ENCODE data around the gene HPS4.

The HPS4 gene

DNA sequence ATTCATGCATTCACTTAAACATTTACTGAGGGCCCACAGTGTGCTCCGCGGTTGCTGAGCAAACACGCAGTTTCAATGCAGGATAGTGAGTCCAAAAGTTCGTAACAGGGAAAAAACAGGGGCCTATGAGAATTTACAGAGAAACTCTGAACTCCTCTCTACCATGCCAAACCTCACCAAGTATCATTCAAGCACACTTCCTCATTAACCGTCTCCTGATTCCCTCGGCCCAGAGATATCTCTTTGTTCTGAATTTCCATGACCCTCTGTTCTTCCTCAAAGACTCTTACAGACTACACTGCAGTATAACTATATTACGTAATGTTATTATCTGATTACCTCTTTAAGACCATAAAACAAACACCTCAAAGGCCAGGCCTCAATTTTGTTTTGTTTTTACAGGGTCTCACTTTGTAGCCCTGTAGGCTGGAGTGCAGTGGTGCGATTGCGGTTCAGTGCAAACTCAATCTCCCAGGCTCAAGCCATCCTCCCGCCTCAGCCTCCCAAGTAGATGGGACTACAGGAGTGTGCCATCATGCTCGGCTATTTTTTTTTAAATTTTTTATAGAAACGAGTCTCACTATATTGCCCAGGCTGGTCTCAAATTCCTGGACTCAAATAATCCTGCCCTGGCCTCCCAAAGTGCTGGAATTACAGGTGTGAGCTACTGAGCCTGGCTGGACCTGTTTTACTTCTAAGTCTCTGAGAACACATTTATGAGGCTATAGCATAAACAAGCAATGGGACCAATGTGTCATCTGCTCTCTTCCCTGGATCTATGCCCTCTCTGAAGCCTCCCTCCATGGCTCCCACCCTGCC lies 3.6 kb downstream of the HPS4 start:
- TF ChIP-seq, protein P1, sequence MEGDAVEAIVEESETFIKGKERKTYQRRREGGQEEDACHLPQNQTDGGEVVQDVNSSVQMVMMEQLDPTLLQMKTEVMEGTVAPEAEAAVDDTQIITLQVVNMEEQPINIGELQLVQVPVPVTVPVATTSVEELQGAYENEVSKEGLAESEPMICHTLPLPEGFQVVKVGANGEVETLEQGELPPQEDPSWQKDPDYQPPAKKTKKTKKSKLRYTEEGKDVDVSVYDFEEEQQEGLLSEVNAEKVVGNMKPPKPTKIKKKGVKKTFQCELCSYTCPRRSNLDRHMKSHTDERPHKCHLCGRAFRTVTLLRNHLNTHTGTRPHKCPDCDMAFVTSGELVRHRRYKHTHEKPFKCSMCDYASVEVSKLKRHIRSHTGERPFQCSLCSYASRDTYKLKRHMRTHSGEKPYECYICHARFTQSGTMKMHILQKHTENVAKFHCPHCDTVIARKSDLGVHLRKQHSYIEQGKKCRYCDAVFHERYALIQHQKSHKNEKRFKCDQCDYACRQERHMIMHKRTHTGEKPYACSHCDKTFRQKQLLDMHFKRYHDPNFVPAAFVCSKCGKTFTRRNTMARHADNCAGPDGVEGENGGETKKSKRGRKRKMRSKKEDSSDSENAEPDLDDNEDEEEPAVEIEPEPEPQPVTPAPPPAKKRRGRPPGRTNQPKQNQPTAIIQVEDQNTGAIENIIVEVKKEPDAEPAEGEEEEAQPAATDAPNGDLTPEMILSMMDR (IDR thresholded peaks at IDR 0.05; ENCODE audit: borderline replicate concordance, extremely low read depth, low read length, poor library complexity, severe bottlenecking), result peak; percentile 15
- no peak for TF ChIP-seq EZH2 (IDR thresholded peaks at IDR 0.05; ENCODE audit: borderline replicate concordance, low read depth, low read length, severe bottlenecking)
- Histone ChIP-seq H3K27ac (ENCODE audit: low read length) (peak overlapping the region; percentile 97), H3K9ac (ENCODE audit: low read depth, low read length) (peak overlapping the region; percentile 80), H3K9me3 (ENCODE audit: insufficient read depth, low read length, severe bottlenecking) (no peaks in the 10 kb centered on the region), H3K4me2 (ENCODE audit: insufficient read depth, low read length) (peak overlapping the region; percentile 90), H3K4me1 (ENCODE audit: insufficient read depth, low read length) (peaks cover 81% of the 10 kb centered on the region), H3K79me2 (ENCODE audit: insufficient read depth, low read length) (peaks cover 96% of the 10 kb centered on the region), H4K20me1 (ENCODE audit: insufficient read depth, low read length) (no peaks in the 10 kb centered on the region), H2AFZ (ENCODE audit: low read depth, low read length) (peak overlapping the region; percentile 77), H3K27me3 (ENCODE audit: insufficient read depth, low read length, poor library complexity) (no peaks in the 10 kb centered on the region), H3K4me3 (ENCODE audit: low read depth in 1 of 2, low read length in 2 of 2) (peak overlapping the region; percentile 7 to 91; a peak in 3 of 4 replicates), H3K36me3 (ENCODE audit: insufficient read depth, low read length) (peaks cover 48% of the 10 kb centered on the region)
- ATAC-seq (ENCODE audit: insufficient read depth, low read depth), result peak; percentile 35
- peak; percentile 55 for DNase-seq

DNA sequence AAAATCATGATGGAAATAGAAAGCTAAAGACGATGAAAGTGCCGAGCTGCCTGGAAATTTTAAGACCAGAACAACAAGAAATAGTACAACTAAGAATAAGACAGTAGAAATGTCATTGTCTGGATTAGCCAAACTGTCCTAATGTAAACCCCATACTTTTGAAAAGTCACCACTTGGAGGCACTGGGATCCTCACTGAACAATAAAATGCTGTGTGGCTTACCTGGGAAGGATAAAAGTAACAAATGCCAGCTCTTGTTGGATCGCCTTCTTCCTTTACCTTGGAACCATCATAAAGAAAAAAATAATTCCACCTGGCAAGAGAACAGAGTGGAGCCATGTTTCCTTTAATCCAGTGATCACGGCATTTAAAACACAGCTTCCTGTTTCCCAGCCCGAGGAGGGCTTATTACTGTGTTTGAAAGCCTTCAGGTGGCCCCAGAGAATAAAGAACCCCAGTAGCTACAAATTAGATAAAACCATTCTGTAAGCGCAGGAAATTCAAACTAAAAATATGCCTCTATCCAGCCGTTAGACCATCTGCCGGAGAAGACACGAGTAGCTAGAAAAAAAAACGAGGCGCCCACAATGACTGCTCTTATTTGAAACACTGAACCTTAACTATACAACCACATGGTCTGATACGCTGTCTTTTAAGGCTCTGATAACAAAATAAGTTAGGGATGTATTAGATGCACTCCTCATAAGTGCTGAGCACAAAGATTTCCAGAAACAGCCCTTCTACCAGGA lies 4.4 kb downstream of the HPS4 start:
- peak overlapping the region; percentile 90 for H3K4me2 ChIP-seq (ENCODE audit: insufficient read depth, low read length)
- H3K4me1 ChIP-seq (ENCODE audit: insufficient read depth, low read length), result peaks cover 74% of the 10 kb centered on the region
- H3K27me3 ChIP-seq (ENCODE audit: insufficient read depth, low read length, poor library complexity), result no peaks in the 10 kb centered on the region
- H4K20me1 ChIP-seq (ENCODE audit: insufficient read depth, low read length), result no peaks in the 10 kb centered on the region
- peak overlapping the region; percentile 77 for H2AFZ ChIP-seq (ENCODE audit: low read depth, low read length)
- no peak for TF ChIP-seq EZH2 (IDR thresholded peaks at IDR 0.05; ENCODE audit: borderline replicate concordance, low read depth, low read length, severe bottlenecking)
- TF ChIP-seq, protein P1 (IDR thresholded peaks at IDR 0.05; ENCODE audit: borderline replicate concordance, extremely low read depth, low read length, poor library complexity, severe bottlenecking), result peak; percentile 34
- H3K9me3 ChIP-seq (ENCODE audit: insufficient read depth, low read length, severe bottlenecking), result no peaks in the 10 kb centered on the region
- H3K4me3 ChIP-seq (ENCODE audit: low read depth in 1 of 2, low read length in 2 of 2), result peak overlapping the region; percentile 7 to 91; a peak in 3 of 4 replicates
- peaks cover 55% of the 10 kb centered on the region for H3K36me3 ChIP-seq (ENCODE audit: insufficient read depth, low read length)
- DNase-seq (peak; percentile 60), ATAC-seq (ENCODE audit: insufficient read depth, low read depth) (peak; percentile 53)
- H3K79me2 ChIP-seq (ENCODE audit: insufficient read depth, low read length), result peaks cover 95% of the 10 kb centered on the region
- peak overlapping the region; percentile 80 for H3K9ac ChIP-seq (ENCODE audit: low read depth, low read length)
- H3K27ac ChIP-seq (ENCODE audit: low read length), result peak overlapping the region; percentile 97

DNA sequence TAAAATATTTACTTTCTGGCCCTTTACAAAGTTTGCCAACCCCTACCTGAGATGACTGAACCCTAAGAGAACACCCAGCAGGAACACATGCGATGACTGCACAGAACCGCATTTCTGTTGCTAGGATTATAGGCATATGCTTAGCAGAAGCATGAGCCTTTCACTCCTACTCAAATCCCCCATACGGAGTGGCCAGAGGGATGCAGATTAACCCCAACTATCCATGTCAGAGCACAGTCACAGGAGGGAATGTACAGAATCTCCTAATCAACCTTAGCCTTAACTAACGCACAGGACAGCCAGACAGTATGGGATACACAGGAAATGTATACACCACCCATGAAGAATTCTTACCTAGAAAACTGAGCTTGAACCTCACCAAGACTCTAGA lies 6.2 kb downstream of the HPS4 start:
- Histone ChIP-seq H3K27me3 (ENCODE audit: insufficient read depth, low read length, poor library complexity) (no peaks in the 10 kb centered on the region), H3K4me2 (ENCODE audit: insufficient read depth, low read length) (peak overlapping the region; percentile 90; the same call in 1 of the 2 replicates), H2AFZ (ENCODE audit: low read depth, low read length) (no peak overlapping the region), H3K9me3 (ENCODE audit: insufficient read depth, low read length, severe bottlenecking) (no peaks in the 10 kb centered on the region), H3K9ac (ENCODE audit: low read depth, low read length) (no peak overlapping the region), H3K79me2 (ENCODE audit: insufficient read depth, low read length) (peaks cover 87% of the 10 kb centered on the region), H4K20me1 (ENCODE audit: insufficient read depth, low read length) (no peaks in the 10 kb centered on the region), H3K4me3 (ENCODE audit: low read depth in 1 of 2, low read length in 2 of 2) (peak overlapping the region in 1 of 2 experiments; percentile 91; a peak in 1 of 4 replicates), H3K4me1 (ENCODE audit: insufficient read depth, low read length) (peaks cover 64% of the 10 kb centered on the region), H3K27ac (ENCODE audit: low read length) (peak overlapping the region; percentile 41; the same call in 1 of the 2 replicates), H3K36me3 (ENCODE audit: insufficient read depth, low read length) (peaks cover 73% of the 10 kb centered on the region)
- DNase-seq (no peak), ATAC-seq (ENCODE audit: insufficient read depth, low read depth) (no peak)
- no peak for TF ChIP-seq EZH2 (IDR thresholded peaks at IDR 0.05; ENCODE audit: borderline replicate concordance, low read depth, low read length, severe bottlenecking)
- TF ChIP-seq, protein P1 (IDR thresholded peaks at IDR 0.05; ENCODE audit: borderline replicate concordance, extremely low read depth, low read length, poor library complexity, severe bottlenecking), result no peak
